Natural killer cell (primary cell): ENCODE results near the gene NFIA. TPM values are rescaled to one million over a fixed set of nuclear protein-coding genes. Genes with fewer than 3 reads are reported as not detected.

Experiments
- ATAC-seq, 3 donors: fragments of 150-1000 bp in 2 of 3; fragments of 200-7000 bp in 1 of 3; cut with Tn5 transposase; 1 replicate in 1 of 3; 2 replicates in 2 of 3; pipeline ENCODE4 v1.10.0; 2021; ENCODE audit warnings: mild to moderate bottlenecking in 2 of 3, moderate library complexity in 2 of 3
- DNase-seq, 2 donors: peaks; one replicate each; pipeline versions ENCODE4 v3.0.0 to v3.0.0-alpha.2; 2013 to 2021; ENCODE audit warnings: mixed read lengths in 1 of 2
- H3K27ac ChIP-seq: one replicate; pipeline ENCODE4 v1.5.1; 2013; ENCODE audit warnings: mild to moderate bottlenecking, low read length
- H3K27me3 ChIP-seq: one replicate; pipeline ENCODE4 v1.6.1; 2013; ENCODE audit warnings: low read length; ENCODE audit not compliant: control insufficient read depth, insufficient read depth
- H3K36me3 ChIP-seq: one replicate; pipeline ENCODE4 v1.6.1; 2013; ENCODE audit warnings: low read length; ENCODE audit not compliant: control insufficient read depth, insufficient read depth
- H3K4me1 ChIP-seq: one replicate; pipeline ENCODE4 v1.6.1; 2013; ENCODE audit warnings: low read length; ENCODE audit not compliant: control insufficient read depth, insufficient read depth
- H3K4me3 ChIP-seq: one replicate; pipeline ENCODE4 v1.5.1; 2013; ENCODE audit warnings: low read length
- H3K9me3 ChIP-seq: one replicate; pipeline ENCODE4 v1.6.1; 2013; ENCODE audit warnings: low read length; ENCODE audit not compliant: control insufficient read depth, insufficient read depth
- H3K27ac Mint-ChIP-seq, 2 donors: one replicate each; pipeline ENCODE4 v1.8.0; 2022; ENCODE audit warnings: mild to moderate bottlenecking in 2 of 2, mixed read lengths in 2 of 2, moderate library complexity in 1 of 2
- H3K27me3 Mint-ChIP-seq, 2 donors: one replicate each; pipeline ENCODE4 v1.8.0; 2022; ENCODE audit warnings: low read depth in 2 of 2, mixed read lengths in 2 of 2
- H3K36me3 Mint-ChIP-seq: one replicate; pipeline ENCODE4 v1.8.0; 2022; ENCODE audit warnings: mixed read lengths
- H3K4me1 Mint-ChIP-seq, 2 donors: one replicate each; pipeline ENCODE4 v1.8.0; 2022; ENCODE audit warnings: mixed read lengths in 2 of 2
- H3K4me3 Mint-ChIP-seq: one replicate; pipeline ENCODE4 v1.8.0; 2022; ENCODE audit warnings: mild to moderate bottlenecking, moderate library complexity, mixed read lengths
- H3K9me3 Mint-ChIP-seq, 2 donors: one replicate each; pipeline ENCODE4 v1.8.0; 2022; ENCODE audit warnings: mixed read lengths in 2 of 2
- WGBS: methylation state at CpG from one replicate; pipeline ENCODE4 v1.1.7; 2013; ENCODE audit warnings: missing lambda C conversion rate; ENCODE audit not compliant: insufficient coverage; 5-methylcytosine and 5-hydroxymethylcytosine counted together
- intact Hi-C: fragments of 100-400 bp; cut with micrococcal nuclease; formaldehyde crosslinking; loops from one replicate; pipeline ENCODE4 v1.14.2; 2022
- total RNA-seq, 4 donors: library from RNA; stranded (reverse); fragments of 120-200 nt in 1 of 4; gene quantifications; one replicate each; pipeline versions ENCODE4 v1.2.3 to v1.2.4, GENCODE V29; 2013 to 2022
- TF ChIP-seq, protein P1 (sequence below): fragments of 200-600 bp; IDR thresholded peaks from one replicate; pipeline ENCODE4 v1.8.0; 2022; ENCODE audit warnings: antibody characterized with exemption

Gene NFIA
- total RNA-seq, 3 donors from 2014 or later (not counting 1 experiment from before 2014, with no cell fraction given) = 3.5 to 6.5 (median 3.6) TPM

DNA sequence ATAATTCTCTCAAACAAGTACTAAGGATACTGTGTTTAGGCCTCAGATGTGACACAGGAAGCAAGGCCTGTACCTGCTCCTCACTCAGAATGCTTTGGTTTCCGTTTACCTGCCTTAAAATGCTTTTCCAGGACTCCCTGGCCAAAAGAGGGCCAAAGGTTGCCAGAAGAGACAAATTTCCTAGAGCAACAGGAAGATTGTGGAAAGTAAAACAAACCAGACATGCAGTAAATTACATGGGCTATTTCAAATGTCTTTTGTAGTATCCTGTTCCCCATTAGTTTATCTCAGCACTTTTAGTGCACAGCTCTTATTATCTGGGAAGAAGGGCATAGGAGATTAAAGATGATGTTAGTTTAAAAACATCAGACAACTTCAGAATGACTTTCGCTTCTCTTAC lies 280.0 kb downstream of the NFIA start:
- Histone ChIP-seq H3K36me3 (no peaks in the 10 kb centered on the region), H3K4me1 (no peaks in the 10 kb centered on the region), H3K27ac (no peak overlapping the region), H3K9me3 (no peaks in the 10 kb centered on the region), H3K27me3 (no peaks in the 10 kb centered on the region), H3K4me3 (no peak overlapping the region)
- intact Hi-C loops = no loop called here
- H3K36me3 Mint-ChIP-seq = no peaks in the 10 kb centered on the region
- WGBS = 93% methylated on average over 2 of the region's 2 CpGs
- H3K4me1 Mint-ChIP-seq = peaks cover 0 to 3% of the 10 kb centered on the region in 2 donors
- DNase-seq (no peak), ATAC-seq (no peak)
- H3K9me3 Mint-ChIP-seq = no peaks in the 10 kb centered on the region
- H3K27ac Mint-ChIP-seq = no peak overlapping the region
- TF ChIP-seq, protein P1, sequence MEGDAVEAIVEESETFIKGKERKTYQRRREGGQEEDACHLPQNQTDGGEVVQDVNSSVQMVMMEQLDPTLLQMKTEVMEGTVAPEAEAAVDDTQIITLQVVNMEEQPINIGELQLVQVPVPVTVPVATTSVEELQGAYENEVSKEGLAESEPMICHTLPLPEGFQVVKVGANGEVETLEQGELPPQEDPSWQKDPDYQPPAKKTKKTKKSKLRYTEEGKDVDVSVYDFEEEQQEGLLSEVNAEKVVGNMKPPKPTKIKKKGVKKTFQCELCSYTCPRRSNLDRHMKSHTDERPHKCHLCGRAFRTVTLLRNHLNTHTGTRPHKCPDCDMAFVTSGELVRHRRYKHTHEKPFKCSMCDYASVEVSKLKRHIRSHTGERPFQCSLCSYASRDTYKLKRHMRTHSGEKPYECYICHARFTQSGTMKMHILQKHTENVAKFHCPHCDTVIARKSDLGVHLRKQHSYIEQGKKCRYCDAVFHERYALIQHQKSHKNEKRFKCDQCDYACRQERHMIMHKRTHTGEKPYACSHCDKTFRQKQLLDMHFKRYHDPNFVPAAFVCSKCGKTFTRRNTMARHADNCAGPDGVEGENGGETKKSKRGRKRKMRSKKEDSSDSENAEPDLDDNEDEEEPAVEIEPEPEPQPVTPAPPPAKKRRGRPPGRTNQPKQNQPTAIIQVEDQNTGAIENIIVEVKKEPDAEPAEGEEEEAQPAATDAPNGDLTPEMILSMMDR = no peak
- H3K4me3 Mint-ChIP-seq = no peak overlapping the region
- no peaks in the 10 kb centered on the region for H3K27me3 Mint-ChIP-seq

DNA sequence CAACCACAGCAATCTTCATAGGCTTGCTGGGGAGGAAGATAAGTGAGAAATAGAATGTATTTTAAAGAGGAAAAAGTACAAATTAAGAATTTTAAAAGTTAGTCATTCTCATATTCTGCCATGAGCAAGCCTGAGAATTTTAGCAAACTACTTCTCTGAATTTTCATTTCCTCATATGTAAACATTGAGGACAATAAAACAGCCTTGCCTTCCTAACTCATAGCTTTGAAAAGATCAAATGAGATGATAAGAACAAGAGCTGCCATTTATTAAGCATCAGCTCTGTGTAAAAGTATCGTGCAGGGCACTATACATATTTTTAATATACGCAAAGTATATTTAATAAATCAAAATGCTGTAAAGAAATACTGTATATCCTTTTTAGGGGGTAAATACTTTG lies 286.0 kb downstream of the NFIA start:
- Mint-ChIP-seq H3K27ac (no peak overlapping the region), H3K27me3 (peaks cover 0 to 7% of the 10 kb centered on the region in 2 donors), H3K4me3 (no peak overlapping the region), H3K36me3 (no peaks in the 10 kb centered on the region), H3K9me3 (no peaks in the 10 kb centered on the region), H3K4me1 (no peaks in the 10 kb centered on the region)
- Histone ChIP-seq H3K4me3 (no peak overlapping the region), H3K27me3 (no peaks in the 10 kb centered on the region), H3K27ac (no peak overlapping the region), H3K4me1 (no peaks in the 10 kb centered on the region), H3K9me3 (no peaks in the 10 kb centered on the region), H3K36me3 (no peaks in the 10 kb centered on the region)
- no peak for ATAC-seq
- no peak for DNase-seq
- WGBS = no CpG with 5 or more reads among the region's 2 CpGs
- intact Hi-C loops = no loop called here
- TF ChIP-seq, protein P1 = no peak

DNA sequence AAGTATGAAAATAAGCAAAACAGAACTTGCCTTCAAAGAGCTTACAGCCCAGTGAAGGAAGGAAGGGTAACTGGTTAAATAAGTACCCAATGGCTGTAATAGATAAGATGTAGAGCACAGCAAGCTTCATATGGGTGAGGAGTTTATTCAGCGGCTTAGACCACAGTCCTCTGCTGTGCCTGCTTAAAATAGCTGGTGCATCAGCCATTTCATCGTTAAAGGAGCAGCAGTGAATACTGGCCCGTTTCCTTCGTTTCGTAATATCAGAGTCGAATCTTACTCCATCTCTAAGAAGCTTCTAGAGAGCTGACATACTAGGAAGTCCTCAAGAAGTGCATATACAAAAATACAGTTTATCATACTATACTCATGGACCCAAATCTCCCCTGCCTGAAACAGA lies 286.5 kb downstream of the NFIA start:
- H3K9me3 ChIP-seq = no peaks in the 10 kb centered on the region
- WGBS = 92% methylated on average over 6 of the region's 6 CpGs
- H3K27me3 ChIP-seq = no peaks in the 10 kb centered on the region
- Mint-ChIP-seq H3K4me3 (no peak overlapping the region), H3K4me1 (no peaks in the 10 kb centered on the region), H3K9me3 (no peaks in the 10 kb centered on the region), H3K27me3 (peaks cover 0 to 7% of the 10 kb centered on the region in 2 donors), H3K36me3 (no peaks in the 10 kb centered on the region), H3K27ac (no peak overlapping the region)
- no peak overlapping the region for H3K4me3 ChIP-seq
- DNase-seq (no peak), ATAC-seq (no peak)
- H3K4me1 ChIP-seq = no peaks in the 10 kb centered on the region
- H3K27ac ChIP-seq = no peak overlapping the region
- intact Hi-C loops = no loop called here
- TF ChIP-seq, protein P1 = no peak
- no peaks in the 10 kb centered on the region for H3K36me3 ChIP-seq

DNA sequence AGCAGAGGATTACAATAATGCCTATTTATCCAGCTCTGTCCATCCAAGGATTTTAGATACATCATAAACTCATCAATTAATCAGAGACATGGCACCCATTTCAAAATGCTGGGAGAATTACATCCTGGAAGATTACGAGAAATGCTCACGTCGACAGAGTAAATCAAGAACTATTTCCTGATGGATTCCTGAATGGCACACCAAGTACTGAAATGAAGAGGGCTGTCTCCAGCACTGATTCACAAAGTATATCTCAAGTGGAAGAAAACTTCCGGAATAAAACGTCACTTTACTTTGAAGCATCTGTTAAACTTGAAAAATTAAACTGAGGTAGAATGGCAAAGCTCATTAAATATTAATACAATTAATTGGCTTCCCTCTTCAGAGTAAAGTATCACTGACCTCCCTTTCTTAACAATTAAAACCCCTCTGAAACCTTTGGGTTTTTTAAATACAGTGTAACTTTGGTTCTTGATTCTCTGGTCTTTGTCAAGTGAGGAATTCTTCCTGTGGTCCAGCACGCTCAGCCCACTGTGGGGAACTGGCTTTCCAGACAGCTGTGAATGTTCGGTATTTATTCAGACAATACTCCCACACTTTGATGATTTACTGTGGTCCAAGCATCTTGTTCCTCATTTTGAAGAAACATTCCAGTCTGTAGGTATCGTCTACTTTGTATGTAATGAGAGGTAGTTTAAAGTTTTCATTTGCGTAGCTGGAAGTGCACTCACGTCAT lies 288.0 kb downstream of the NFIA start:
- no peak overlapping the region for H3K4me3 Mint-ChIP-seq
- no peaks in the 10 kb centered on the region for H3K4me1 Mint-ChIP-seq
- 97% methylated on average over 9 of the region's 10 CpGs for WGBS
- DNase-seq (no peak), ATAC-seq (no peak)
- H3K9me3 ChIP-seq = no peaks in the 10 kb centered on the region
- no peak overlapping the region for H3K4me3 ChIP-seq
- no peaks in the 10 kb centered on the region for H3K9me3 Mint-ChIP-seq
- peaks cover 0 to 18% of the 10 kb centered on the region in 2 donors for H3K27me3 Mint-ChIP-seq
- intact Hi-C loops = no loop called here
- H3K36me3 ChIP-seq = no peaks in the 10 kb centered on the region
- H3K27ac Mint-ChIP-seq = no peak overlapping the region
- H3K27me3 ChIP-seq = no peaks in the 10 kb centered on the region
- no peaks in the 10 kb centered on the region for H3K4me1 ChIP-seq
- no peaks in the 10 kb centered on the region for H3K36me3 Mint-ChIP-seq
- H3K27ac ChIP-seq = no peak overlapping the region
- TF ChIP-seq, protein P1 = no peak
